ENCODE measurements around the gene TMEM255B.

DNA sequence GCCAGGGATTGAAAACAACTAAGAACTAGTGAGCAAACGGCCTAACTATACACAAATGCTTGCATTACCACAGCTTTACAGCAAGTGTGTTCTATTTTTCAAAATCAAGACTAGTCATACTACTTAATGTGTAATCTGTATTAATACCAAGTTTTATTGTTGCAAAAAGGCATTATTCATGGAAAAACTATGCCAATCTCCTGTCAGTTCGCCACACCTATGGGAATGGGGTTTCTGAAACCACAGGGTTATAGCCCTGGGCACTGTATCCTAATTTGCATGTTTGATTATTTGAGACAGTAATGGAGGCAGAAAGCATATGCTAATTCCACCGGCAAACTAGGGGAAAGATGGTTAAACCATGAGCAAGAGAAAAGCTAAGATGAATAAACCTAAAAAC lies 90.5 kb downstream of the TMEM255B start:
- TF ChIP-seq SP1 (IDR thresholded peaks at IDR 0.05) (no peak), FOXM1 (IDR thresholded peaks at IDR 0.05; ENCODE audit: borderline replicate concordance) (no peak), SUZ12 (IDR thresholded peaks at IDR 0.05) (no peak), FOXK2 (IDR thresholded peaks at IDR 0.05) (no peak), HDGF (IDR thresholded peaks at IDR 0.05; ENCODE audit: borderline replicate concordance) (no peak), ELF4 (IDR thresholded peaks at IDR 0.05) (no peak), BHLHE40 (IDR thresholded peaks at IDR 0.05; ENCODE audit: borderline replicate concordance) (no peak)
- TF ChIP-seq, protein P1, sequence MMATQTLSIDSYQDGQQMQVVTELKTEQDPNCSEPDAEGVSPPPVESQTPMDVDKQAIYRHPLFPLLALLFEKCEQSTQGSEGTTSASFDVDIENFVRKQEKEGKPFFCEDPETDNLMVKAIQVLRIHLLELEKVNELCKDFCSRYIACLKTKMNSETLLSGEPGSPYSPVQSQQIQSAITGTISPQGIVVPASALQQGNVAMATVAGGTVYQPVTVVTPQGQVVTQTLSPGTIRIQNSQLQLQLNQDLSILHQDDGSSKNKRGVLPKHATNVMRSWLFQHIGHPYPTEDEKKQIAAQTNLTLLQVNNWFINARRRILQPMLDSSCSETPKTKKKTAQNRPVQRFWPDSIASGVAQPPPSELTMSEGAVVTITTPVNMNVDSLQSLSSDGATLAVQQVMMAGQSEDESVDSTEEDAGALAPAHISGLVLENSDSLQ (IDR thresholded peaks at IDR 0.05): no peak
